Stimulated activated CD4-positive, alpha-beta T cell treated with anti-CD3 and anti-CD28 coated beads, TNF-alpha, amount 100 ng/mL, for 4 hours (primary cell): ENCODE measurements around the gene GPR142.

Experiments
- DNase-seq, 3 experiments: peaks; one replicate each; pipeline ENCODE4 v3.0.0-alpha.2; 2020; ENCODE audit warnings: low read depth in 3 of 3

GPR142 gene

DNA sequence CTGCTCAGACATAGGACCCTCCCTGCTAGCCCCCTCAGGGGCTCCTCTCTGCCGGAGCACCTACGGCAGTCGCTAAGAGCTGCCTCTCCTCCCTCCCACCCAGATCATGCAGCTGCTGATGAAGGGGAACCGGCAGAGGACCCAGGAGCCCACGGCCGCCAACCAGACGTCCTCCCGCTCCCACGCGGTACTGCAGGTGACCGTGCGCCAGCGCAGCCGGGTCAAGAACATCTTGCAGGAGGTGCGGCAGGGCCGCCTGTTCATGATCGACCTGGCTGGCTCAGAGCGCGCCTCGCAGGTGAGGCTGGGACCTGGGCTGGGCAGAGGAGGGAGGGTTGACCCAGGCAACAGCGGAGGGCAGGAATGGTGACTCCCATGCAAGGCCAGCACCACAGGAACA lies 22.6 kb upstream of the GPR142 start:
- DNase-seq = no peak

DNA sequence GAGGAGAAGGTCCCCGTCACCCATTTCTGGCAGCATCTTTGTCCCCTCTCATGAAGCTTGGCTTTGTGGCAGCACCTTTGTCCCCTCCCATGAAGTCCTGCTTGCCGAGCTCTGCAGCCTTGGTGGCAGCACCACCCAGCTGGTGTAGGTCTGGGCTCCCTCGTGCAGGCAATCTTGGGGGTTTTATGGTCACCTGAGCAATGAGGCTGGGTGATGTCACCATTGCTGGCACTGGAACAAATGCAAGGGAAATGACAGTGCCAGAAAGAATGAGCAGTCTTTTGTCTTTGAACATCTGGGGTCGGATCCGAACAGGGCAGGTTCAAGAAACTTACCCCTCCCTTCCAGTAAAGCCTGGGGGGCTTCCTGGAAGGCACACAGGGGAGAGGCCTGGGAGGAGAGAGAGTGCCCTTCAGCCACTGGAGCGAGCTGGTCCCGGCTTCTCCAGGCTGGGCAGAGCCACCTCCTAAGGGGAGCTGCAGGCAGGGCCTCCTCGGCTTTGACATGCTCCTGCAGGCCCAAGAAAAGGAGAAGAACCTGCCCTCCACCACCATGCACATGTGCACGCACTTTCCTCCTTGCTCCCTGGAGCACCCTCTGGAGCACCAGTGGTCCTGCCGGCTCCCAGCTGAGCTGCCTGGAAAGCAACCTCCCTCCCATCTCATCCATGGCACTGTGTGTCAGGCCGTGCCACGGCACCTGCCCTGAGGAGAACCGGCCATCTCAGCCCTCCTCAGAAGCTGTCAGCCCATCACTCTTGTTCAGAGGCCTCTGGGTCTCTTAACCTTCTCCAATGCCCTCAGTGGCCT lies 21.7 kb upstream of the GPR142 start:
- DNase-seq = no peak

DNA sequence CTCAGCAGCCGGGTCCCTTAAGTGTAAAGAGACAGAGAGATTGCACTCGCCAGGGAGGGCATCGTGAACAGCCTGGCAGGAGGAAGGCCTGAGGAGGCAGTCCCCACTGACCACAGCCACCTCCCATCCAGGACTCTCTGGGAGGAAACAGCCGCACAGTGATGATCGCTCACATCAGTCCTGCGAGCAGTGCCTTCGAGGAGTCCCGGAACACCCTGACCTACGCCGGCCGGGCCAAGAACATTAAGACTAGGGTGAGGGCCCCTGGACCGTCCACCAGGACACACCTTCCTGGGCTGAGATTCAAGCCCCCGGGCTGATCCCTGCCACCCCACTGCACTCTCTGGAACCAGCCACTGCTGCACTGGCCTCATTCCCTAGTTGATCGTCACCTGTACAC lies 19.7 kb upstream of the GPR142 start:
- DNase-seq = no peak

DNA sequence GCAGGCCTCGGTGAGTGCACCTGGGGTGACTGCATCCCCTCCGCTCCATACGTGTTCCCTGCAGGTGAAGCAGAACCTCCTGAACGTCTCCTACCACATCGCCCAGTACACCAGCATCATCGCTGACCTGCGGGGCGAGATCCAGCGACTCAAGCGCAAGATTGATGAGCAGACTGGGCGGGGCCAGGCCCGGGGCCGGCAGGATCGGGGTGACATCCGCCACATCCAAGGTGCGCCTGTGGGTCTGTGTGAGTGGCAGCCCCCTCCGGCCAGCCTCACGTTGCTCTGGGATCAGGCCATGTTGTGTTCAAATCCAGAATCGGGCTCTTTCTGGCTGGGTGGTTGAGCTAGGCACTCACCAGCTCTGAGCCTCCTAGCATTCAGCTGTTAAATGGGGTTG lies 18.2 kb upstream of the GPR142 start:
- no peak for DNase-seq

DNA sequence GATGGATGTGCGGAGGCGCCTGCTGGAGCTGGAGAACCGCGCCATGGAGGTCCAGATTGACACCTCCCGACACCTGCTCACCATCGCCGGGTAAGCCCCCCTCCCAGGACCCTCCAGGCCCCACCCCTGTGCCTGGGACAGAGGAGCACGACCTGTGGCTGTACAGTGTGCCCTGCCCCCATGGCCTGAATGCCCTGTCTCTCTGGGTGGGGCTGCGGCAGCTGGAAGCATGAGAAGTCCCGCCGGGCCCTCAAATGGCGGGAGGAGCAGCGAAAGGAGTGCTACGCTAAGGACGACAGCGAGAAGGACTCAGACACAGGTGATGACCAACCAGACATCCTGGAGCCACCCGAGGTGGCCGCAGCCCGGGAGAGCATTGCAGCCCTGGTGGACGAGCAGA lies 16.8 kb upstream of the GPR142 start:
- DNase-seq = no peak

DNA sequence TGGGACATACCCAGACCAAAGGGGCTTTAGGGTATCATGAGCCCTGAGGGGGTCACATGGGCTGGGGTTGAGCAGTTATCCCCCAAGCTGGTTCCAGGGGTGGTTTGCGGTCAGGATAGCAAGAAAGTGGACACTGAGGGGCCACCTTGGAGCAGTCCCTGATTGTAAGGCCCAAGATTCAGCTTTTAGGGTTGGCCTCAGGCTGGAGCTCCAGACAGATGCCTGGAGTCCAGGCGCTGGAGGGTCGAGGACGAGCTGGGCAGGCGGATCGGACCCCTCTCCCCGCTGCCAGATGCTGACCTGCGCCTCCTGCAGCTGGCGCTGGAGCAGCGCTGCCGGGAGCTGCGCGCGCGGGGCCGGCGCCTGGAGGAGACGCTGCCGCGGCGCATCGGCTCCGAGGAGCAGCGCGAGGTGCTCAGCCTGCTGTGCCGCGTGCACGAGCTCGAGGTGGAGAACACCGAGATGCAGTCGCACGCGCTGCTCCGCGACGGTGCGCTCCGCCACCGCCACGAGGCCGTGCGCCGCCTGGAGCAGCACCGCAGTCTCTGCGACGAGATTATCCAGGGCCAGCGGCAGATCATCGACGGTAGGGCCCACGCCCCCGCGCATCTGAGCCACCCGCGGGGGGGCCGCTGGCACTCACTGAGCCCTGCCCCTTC lies 15.6 kb upstream of the GPR142 start:
- no peak for DNase-seq

DNA sequence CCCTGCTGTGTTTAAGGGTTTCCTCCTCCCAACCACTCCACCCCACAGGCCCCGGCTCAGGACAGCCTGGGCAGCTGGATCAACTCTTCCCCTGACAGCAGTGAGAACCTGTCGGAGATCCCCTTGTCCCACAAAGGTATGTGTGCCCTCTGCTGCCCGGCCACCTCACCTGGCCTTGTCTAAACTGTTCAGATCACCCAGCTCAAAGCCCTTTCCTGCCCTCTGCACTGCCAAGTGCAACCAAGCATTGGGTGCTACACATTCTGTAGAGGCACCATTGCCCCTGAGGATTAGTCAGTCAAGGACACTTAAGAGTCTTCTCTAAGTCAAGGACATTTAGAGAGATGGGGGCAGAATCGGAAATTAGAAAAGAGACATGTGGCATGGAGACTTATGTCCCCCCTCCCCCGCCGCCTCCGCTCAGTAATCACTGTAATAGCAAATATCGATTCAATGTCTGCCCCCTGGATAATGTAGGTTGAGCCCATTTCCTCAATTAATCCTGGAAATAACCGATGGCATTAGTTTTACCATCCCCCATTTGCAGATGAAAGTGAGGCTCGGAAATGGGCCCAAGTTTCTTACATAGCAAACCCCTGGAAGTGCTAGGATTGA lies 13.8 kb upstream of the GPR142 start:
- DNase-seq = no peak

DNA sequence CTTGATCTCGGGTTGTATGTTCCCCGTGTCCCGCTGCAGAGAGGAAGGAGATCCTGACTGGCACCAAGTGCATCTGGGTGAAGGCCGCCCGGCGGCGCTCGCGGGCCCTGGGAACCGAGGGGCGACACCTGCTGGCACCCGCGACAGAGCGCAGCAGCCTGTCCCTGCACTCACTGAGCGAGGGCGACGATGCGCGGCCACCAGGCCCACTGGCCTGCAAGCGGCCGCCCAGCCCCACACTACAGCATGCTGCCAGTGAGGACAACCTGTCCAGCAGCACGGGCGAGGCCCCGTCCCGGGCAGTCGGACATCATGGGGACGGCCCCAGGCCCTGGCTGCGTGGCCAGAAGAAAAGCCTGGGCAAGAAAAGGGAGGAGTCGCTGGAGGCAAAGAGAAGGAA lies 13.2 kb upstream of the GPR142 start:
- DNase-seq = peak in 1 of 3 experiments; percentile 6

DNA sequence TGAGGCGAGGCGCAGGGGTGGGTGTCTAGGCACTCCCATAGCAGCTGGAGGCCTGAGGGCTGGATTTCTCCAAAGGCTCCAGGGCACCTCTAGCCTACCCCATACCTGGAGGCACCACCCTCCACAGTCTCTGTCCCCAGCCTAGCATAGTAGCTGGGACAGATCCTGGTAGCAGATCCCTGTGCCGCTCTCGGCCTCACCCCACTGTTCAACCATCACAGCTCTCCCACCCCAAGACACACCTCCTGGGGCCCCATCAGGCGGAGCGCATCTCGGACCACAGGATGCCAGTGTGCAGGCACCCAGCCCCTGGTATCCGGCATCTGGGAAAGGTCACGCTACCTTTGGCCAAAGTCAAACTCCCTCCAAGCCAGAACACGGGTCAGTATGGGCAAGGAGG lies 12.7 kb upstream of the GPR142 start:
- DNase-seq = no peak

DNA sequence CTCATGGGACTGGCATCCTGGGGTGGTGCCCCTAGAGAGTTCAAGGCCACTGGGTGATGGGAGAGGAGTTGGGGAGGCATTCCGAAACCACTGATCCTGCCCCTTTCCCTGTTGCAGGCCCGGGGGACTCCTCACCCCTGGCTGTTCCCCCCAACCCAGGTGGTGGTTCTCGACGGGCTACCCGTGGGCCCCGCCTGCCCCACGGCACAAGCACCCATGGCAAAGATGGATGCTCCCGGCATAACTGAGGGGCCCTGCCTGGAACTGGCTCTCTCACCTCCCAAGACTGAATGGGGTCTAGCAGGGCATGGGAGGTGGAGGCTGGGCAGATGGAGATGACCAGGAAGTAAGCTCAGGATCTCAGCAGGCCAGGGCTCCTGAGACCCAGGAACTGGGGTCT lies 12.2 kb upstream of the GPR142 start:
- no peak for DNase-seq

DNA sequence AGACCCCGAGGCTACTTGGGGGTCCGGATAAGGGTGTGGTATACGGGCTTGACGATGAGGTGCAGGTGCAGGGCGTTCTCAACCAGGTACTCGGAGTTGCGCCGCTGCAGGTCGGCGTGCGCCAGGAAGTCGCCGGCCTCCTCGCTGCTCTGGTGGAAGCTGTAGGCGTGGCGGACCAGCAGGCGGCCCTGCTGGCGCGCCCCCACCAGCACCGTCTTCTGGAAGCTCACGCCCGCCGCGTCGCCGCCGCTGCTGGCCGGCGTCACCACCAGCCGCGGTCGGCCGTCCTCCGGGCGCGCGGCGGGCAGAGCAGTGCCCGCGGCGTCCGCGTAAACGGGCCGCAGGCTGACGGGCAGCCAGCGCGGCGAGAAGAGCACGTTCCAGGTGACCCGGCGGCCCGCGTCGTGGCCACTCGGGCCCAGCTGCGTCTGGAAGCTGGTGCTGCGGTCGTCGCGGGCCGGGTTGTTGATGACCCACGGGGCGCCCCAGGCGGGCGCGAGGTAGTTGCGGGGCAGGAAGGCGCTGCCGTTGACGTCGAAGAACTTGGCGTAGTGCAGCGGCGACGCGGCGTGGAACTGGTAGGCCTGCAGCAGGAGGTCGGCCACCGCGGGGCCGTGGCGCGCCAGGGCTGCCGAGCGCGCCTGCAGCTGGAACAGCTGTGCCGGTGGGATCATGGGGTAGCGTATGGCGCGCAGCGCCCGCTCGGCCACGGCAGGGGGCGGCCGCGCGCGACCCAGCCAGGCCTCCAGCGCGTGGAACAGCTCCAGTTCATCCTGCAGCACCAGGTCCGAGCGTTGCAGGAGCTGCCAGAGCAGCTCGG lies 10.4 kb upstream of the GPR142 start:
- no peak for DNase-seq

DNA sequence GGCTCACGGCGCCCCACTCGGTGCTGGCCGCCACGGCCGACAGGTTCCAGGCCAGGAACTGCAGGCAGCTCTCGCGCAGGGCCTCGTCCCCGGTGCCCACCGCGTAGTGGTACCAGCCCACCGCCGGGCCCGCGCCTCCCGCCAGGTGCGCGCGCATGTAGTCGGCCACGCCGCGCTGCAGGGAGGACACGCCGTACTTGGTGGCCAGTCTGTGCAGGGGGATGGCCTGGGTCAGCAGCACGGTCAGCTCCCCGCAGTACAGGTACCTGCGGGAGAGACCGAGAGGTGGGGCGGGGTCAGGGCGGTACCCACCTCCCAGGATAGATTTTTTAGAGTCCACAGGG lies 9.9 kb upstream of the GPR142 start:
- DNase-seq = no peak

DNA sequence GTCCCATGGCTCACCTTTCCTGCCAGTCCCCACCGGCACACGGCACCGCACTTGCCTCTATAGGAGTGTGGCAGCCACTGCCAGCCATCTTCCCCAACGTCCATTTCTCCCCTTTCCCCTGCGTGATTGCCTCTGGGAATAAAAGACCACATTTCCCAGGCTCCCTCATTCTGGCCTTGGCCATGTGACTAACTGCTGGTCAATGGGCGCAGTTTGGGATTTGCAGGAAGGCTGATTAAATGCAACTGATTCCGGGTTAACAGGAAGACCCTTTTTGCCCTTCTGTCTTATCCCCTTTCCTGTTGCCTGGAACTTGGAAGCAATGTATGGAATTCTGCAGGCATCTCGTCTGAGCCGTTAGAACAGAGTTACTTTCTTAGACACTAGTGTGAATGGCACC lies 8.6 kb upstream of the GPR142 start:
- no peak for DNase-seq

DNA sequence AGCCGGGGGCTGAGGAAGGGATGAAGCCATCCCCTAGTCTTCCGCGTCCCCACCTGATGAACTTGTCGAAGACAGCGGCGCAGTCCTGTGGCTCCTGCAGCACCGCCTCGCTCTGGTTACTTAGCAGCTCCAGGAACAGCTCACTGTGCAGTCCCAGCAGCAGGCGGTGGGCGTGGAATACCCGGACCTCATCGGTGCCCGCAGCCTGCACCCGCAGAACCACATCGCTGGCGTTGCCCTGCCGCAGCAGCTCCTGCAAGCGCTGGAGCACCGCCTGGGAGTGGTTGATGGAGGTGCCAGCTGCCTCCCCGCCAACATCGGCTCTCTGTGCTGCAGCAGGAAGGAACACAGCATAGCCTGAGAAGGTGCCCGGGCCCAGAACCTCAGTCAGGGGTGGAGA lies 7.4 kb upstream of the GPR142 start:
- DNase-seq = no peak

DNA sequence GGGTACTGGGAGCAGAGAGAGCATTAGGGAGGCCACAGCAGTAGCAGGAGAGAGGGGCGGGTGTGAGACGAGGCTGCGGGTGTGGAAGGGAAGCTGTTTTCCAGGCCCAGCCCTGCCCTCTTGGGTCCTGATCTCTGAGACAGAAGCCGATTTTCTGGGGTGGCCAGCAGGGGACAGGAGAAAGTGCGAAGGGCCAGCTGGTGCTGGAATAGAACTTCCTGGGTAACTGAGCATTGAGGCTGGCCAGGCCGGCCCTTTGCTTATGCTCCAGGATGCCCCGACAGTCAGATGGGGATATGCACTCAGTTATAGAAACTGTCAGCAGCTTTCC lies 6.4 kb upstream of the GPR142 start:
- no peak for DNase-seq

DNA sequence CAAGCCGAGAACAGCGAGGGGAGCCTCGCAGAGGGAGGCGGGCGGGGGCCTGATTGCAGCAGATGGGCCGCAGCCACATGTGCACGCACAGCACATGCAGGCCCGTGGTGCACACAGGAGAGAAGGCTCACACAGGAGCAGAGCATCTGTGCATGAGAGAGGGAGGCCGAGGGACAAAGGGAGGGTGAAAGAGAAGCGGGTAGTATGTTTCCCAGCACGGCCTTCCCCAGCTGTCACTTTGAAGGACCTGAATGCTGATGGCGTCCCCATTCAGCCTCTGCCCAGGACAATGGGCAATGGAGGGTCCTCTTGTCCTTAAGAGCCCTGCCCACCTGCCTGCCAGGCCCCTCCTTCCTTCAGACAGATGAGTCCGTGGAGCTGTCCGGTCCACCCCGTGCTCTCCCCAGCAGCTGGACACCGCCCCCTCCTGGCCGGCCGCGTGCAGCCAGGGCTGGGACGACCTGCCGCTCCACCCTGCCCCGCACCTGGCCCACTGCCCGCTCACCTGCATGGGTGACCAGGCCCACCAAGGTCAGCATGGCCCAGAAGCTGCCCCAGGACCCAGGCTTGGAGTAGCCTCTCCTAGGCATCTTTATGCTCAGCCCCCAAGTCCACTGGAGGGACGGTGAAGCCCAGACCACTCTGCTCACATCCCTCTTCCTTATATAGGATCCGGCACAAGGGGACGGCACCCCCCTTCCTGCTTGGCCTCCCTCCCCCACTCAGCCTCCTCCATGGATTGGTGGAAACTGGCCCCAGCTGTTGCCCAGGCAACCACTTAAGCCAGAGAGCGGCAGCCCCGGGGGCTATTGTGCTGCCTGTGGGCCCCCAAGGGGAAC lies 5.9 kb upstream of the GPR142 start, which contains the start of gene BTBD17:
TSS of gene BTBD17 (minus strand) at position 639 of the 839 bp plus-strand sequence. CDS start at position 590, 49 bp downstream.
- DNase-seq = no peak

DNA sequence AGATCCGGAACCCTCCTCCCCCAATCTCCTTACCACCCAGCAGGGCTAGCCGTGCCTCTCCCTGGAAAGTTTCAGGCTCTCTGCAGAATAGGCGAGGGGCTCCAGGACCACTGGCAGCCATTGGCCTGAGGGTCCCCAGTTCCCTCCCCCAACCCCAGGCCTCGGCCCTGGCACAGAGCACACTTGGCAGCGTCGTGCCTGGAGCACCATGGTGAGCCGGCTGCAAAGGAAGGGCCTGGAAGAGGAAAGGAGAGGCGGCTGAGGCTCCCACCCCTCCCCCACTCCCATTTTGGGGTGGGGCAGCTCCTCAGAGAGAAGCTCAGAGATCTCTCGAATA lies 5.3 kb upstream of the GPR142 start:
- no peak for DNase-seq

DNA sequence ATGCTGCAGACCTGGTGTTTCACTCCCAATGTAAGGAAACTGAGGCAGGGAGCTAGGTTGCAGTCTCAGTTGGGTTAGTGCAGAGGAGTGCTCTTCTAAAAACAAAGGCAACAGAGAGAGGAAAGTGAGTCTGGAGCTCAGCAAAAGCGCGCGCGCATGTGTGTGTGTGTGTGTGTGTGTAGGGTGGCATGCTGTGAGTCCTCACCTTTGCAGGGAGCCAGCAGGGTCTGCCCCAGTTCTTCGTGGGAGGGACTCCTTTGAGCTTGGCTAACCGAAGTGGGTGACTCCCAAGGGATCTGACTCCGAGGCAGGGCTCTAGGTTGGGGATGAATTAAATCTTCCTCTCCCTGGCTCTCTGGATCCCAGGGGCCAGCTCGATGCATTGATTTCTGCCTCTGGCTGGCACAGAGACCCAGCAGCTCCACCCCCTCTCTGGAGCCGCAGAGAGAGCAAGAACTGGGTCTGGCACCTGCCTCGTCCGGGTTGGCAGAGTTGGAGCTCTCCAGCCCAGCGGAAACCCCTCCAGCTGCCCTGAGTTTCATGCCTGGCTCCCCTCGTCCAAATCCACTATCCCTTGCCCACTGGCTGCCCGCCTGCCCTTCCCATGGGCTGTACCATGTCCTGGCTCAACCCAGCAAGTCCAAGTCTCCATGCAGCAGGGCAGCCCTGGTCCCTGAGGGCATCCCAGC lies 4.4 kb upstream of the GPR142 start:
- DNase-seq = no peak

DNA sequence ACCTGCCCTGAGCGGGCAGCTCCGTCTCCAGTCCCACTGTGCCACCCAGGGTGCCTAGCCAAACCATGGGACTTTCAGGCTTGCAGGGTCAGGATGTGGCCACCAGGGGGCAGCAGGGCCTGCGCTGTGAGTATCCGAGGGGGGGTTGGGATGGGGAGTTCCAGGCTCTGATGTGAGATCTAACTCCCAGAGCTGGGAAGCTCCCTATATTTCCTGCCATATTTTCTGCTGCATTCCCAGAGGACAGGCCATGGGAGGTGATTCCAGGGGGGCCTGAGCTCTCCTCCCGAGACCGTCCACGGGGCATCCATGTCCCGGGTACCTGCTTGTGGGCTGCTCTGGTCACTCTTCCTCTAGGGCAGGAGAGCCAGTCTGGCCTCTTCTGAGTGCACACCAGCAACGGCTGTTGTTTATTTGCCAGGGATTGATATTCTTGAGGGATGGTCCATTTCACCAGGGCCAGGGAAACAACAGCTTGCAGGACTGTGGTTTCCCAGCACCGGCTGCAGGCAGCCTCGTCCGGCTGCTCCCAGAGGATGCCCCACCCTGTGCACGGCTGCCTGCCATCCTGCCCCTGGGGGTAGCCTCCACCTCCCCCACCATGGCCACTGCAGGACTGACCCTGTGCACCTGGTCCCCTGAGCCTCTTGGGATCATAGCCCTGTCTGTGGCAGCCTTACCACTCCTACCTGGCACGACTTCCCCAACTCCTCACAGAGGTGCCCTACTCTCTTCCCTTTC lies 1.2 kb downstream of the GPR142 start:
- peak; percentile 53 to 61 (median 55) for DNase-seq

DNA sequence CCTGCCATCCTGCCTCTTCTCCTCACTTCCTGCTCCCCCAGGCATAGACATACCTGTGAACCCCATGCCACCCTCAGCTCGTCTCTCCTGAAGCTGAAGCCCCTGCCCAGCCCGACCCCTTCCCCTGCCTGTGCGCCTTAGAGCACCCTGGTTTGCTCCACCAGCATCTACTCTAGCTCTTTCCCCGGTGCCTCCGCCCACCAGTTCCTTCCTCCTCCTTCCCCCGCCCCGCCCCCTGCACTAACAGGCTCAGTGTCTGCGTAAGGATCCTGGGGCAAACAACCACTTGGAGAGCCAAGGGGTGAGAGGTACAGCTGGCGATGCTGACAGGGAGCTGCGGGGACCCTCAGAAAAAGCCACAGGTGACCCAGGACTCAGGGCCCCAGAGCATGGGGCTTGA lies 1.9 kb downstream of the GPR142 start:
- peak; percentile 35 to 57 (median 55) for DNase-seq
